Peyer's patch (tissue), 4 donors: ENCODE measurements around the gene COMMD6.

Experiments
- POLR2A ChIP-seq, 2 donors: fragments of 450-650 bp; IDR thresholded peaks; one replicate each; pipeline ENCODE4 v1.5.1; 2017; ENCODE audit warnings: antibody characterized with exemption in 2 of 2, mild to moderate bottlenecking in 2 of 2, moderate library complexity in 2 of 2
- TF ChIP-seq, protein P1 (sequence below), 6 experiments: fragments of 450-650 bp in 4 of 6; fragments of 200-600 bp in 2 of 6; sonication (generic) in 1 of 6; IDR thresholded peaks; one replicate each; pipeline ENCODE4 v1.5.1; 2017 to 2019; ENCODE audit warnings: antibody characterized with exemption in 6 of 6, mild to moderate bottlenecking in 3 of 6, moderate library complexity in 1 of 6

DNA sequence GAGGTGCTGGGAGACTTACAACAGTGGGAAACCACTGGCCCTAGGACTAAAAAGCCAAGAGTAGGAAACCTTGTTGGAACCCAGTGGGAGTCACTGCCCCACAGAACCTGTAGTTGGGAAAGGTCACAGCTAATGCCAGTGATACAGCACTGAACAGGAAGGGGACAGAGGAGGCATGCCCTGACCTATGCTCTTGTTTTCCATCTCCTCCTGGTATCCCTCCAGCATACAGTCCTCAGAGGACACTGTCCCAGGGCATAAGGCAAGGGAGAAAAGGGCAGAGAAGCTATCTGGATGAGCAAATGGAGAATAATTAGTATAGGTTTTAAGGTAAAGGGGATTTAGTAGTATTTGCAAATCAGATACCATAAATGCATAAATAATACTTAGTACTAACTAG is 44.5 kb downstream of the COMMD6 start:
- TF ChIP-seq, protein P1, sequence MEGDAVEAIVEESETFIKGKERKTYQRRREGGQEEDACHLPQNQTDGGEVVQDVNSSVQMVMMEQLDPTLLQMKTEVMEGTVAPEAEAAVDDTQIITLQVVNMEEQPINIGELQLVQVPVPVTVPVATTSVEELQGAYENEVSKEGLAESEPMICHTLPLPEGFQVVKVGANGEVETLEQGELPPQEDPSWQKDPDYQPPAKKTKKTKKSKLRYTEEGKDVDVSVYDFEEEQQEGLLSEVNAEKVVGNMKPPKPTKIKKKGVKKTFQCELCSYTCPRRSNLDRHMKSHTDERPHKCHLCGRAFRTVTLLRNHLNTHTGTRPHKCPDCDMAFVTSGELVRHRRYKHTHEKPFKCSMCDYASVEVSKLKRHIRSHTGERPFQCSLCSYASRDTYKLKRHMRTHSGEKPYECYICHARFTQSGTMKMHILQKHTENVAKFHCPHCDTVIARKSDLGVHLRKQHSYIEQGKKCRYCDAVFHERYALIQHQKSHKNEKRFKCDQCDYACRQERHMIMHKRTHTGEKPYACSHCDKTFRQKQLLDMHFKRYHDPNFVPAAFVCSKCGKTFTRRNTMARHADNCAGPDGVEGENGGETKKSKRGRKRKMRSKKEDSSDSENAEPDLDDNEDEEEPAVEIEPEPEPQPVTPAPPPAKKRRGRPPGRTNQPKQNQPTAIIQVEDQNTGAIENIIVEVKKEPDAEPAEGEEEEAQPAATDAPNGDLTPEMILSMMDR (IDR thresholded peaks at IDR 0.05): no peak
- TF ChIP-seq POLR2A (IDR thresholded peaks at IDR 0.05): no peak
